ENCODE results near the gene RARB.

RARB gene

DNA sequence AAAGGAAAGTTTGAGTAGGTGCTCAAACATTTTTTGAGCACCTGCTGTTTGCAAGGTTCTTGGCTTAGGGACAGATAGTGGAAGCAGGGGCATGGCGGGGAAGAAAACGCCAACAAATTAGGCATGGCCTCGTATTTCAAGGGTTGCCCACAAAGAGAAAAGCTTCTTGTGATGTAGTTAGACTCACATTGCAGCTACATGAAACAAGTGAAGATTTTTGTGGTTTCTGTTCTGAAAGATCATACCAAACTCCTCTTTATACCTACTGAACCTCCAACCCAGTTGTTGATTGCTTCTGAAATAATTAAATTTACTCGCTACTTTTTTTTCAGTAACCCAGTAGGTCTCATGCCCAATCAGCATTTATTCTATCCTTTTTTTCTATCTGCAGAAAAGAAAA lies 23.5 kb upstream of the RARB start:
- H3K4me3 ChIP-seq (ENCODE audit: low read depth, low read length), result no peak overlapping the region
- TF ChIP-seq, protein P1, sequence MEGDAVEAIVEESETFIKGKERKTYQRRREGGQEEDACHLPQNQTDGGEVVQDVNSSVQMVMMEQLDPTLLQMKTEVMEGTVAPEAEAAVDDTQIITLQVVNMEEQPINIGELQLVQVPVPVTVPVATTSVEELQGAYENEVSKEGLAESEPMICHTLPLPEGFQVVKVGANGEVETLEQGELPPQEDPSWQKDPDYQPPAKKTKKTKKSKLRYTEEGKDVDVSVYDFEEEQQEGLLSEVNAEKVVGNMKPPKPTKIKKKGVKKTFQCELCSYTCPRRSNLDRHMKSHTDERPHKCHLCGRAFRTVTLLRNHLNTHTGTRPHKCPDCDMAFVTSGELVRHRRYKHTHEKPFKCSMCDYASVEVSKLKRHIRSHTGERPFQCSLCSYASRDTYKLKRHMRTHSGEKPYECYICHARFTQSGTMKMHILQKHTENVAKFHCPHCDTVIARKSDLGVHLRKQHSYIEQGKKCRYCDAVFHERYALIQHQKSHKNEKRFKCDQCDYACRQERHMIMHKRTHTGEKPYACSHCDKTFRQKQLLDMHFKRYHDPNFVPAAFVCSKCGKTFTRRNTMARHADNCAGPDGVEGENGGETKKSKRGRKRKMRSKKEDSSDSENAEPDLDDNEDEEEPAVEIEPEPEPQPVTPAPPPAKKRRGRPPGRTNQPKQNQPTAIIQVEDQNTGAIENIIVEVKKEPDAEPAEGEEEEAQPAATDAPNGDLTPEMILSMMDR (IDR thresholded peaks at IDR 0.05; ENCODE audit: insufficient read depth, low read depth, low read length, missing control alignments), result no peak
- no peak for DNase-seq (ENCODE audit: low read depth)

DNA sequence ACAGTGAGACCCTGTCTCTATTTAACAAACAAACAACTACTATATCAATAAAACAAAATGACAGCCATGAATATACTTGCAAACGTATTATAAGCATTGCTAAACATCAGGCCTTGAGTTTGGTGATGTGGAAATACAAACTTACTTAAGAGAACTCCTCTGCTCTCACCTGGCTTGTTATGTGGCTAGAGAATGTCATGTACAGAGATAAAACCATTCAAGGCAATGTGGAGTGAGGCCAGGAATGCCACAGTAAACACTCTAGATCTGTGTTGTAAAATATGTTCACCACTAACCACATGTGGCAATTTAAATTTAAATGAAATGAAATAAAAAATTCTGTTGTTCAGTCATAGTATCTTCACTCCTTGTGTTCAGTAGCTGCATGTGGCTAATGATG lies 22.7 kb upstream of the RARB start:
- no peak for DNase-seq (ENCODE audit: low read depth)
- no peak overlapping the region for H3K4me3 ChIP-seq (ENCODE audit: low read depth, low read length)
- TF ChIP-seq, protein P1 (IDR thresholded peaks at IDR 0.05; ENCODE audit: insufficient read depth, low read depth, low read length, missing control alignments), result no peak

DNA sequence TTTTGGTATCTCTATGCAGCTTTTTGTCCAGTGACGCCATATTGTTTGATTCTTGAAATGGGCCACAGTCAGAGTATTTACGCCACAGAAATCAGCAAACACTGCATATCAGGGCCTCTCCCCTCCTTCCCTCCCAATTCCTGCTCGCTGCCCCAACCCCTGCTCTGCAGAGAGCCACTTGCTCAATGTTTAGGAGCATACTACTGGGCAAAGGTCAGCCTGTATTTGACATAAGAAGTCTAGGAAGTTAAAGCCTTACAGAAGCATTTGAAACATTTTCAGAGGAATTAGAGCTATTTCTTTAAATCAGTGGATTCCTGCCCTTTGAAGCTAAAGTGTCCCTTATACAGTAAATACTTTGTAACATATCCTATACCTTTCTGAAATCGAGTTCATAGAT lies 17.4 kb upstream of the RARB start:
- DNase-seq (ENCODE audit: low read depth), result no peak
- H3K4me3 ChIP-seq (ENCODE audit: low read depth, low read length), result no peak overlapping the region
- TF ChIP-seq, protein P1 (IDR thresholded peaks at IDR 0.05; ENCODE audit: insufficient read depth, low read depth, low read length, missing control alignments), result no peak

DNA sequence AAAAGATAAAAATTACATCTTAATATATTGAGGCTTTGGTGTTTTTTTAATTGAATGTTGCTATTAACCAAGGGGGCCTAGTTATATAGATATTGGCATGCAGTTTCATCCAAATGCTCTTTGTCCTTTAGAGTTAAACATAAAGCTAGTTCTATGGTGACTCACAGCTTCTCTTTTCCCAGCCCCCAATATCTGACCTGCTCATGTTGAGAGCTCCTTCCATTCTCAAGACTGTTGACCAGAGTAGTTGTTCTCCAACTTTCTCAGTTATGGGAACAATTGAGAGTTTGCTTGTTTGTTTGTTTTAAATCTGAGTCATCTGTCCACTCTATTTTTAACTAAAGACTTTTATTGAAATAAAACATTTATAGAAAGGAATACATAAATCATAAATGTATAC lies 15.8 kb upstream of the RARB start:
- DNase-seq (ENCODE audit: low read depth), result no peak
- TF ChIP-seq, protein P1 (IDR thresholded peaks at IDR 0.05; ENCODE audit: insufficient read depth, low read depth, low read length, missing control alignments), result no peak
- no peak overlapping the region for H3K4me3 ChIP-seq (ENCODE audit: low read depth, low read length)

DNA sequence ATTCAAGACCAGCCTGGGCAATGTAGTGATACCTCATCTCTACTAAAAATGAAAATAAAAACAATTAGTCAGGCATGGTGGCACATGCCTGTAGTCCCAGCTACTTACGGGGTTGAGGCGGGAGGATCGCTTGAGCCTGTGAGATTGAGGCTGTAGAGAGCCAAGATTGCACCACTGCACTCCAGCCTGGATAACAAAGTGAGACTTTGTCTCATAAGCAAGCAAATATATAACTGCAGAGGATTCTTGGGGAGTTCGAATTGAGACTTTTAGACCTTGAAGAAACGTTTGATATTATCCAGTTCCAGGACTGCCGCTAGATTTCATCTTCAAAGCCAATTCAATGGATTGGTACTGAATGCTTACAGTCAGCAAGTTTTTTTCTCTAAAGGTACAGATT lies 11.9 kb upstream of the RARB start:
- TF ChIP-seq, protein P1 (IDR thresholded peaks at IDR 0.05; ENCODE audit: insufficient read depth, low read depth, low read length, missing control alignments), result no peak
- no peak overlapping the region for H3K4me3 ChIP-seq (ENCODE audit: low read depth, low read length)
- DNase-seq (ENCODE audit: low read depth), result no peak

DNA sequence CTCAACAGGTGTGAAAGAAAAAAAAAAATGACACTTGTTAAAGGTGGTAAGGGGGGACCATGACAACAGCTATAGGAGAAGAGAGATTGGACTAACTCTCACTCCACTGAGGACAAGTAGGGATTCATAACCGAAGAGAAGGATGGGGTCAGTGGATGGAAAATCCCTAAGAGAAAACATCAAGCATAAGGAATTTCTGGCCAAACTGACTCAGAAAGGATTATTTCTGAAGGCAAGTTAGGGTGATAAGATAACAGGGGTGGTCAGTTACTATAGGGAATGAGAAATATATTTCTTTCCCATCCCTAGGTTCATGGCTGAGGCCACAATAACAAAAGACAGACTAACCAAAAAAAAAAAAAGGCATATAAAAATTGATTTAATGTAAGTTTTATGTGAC lies 9.5 kb upstream of the RARB start:
- H3K4me3 ChIP-seq (ENCODE audit: low read depth, low read length), result no peak overlapping the region
- TF ChIP-seq, protein P1 (IDR thresholded peaks at IDR 0.05; ENCODE audit: insufficient read depth, low read depth, low read length, missing control alignments), result no peak
- DNase-seq (ENCODE audit: low read depth), result no peak

DNA sequence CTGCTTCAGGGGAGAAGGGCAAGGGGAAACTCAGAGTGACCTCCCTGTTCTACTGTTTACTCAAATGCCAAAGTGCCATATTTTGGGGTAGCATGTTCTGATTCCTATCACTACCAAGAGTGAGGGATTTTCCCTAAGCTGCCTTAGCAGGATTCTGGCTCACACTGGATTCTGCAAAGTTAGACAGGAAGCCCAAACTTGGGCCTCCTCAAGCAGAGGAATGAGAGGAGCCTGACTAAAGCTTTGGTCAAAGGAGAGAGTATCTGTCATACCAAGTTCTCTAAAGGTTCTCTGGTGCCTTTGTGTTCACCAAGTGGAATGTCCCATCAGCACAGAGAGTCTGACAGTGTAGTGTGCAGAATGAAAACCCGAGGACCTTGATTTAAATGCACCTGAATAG lies 8.8 kb upstream of the RARB start:
- no peak overlapping the region for H3K4me3 ChIP-seq (ENCODE audit: low read depth, low read length)
- TF ChIP-seq, protein P1 (IDR thresholded peaks at IDR 0.05; ENCODE audit: insufficient read depth, low read depth, low read length, missing control alignments), result no peak
- DNase-seq (ENCODE audit: low read depth), result no peak
